IMR-90 (cell line): ENCODE results near the gene RPH3AL. TPM values are rescaled to one million over a fixed set of nuclear protein-coding genes. Genes with fewer than 3 reads are reported as not detected.

ENCODE experiments used
- ATAC-seq: fragments of 200-7000 bp; cut with Tn5 transposase; 2 replicates; pipeline ENCODE4 v1.9.1; 2020; ENCODE audit warnings: low read depth, mild to moderate bottlenecking, moderate library complexity
- BruUV-seq: library from RNA; stranded (reverse); fragments of 400-500 nt; replicated peaks from 2 replicates; lab custom pipeline; 2021; lab: Mats Ljungman, UMichigan
- CTCF ChIA-PET: fragments of 300-600 bp; formaldehyde crosslinking; extraction: SDS; loops from one replicate; lab custom pipeline; 2021; ENCODE audit warnings: antibody characterized with exemption; lab: Yijun Ruan, JAX
- POLR2A ChIA-PET: fragments of 300-600 bp; sonication (Branson Sonifier 250); formaldehyde crosslinking; loops from one replicate; lab custom pipeline; 2022; ENCODE audit warnings: antibody characterized with exemption; ENCODE audit not compliant: unreplicated experiment; lab: Charles Lee
- DNase-seq: peaks from one replicate; pipeline ENCODE4 v3.0.0; 2013
- H2AFZ ChIP-seq: replicated peaks from 2 replicates; pipeline ENCODE3; 2013; ENCODE audit warnings: low read length, mild to moderate bottlenecking; ENCODE audit not compliant: poor library complexity
- H2AK5ac ChIP-seq: 2 replicates; pipeline ENCODE4 v1.6.1; 2013; ENCODE audit warnings: low read depth, low read length, inconsistent platforms
- H2AK9ac ChIP-seq: replicated peaks from 2 replicates; pipeline ENCODE3; 2013; ENCODE audit warnings: mild to moderate bottlenecking, low read depth, low read length, moderate library complexity; ENCODE audit not compliant: poor library complexity
- H2BK120ac ChIP-seq: 2 replicates; pipeline ENCODE4 v1.6.1; 2013; ENCODE audit warnings: low read depth, low read length, inconsistent platforms
- H2BK15ac ChIP-seq: 3 replicates; pipeline ENCODE4 v1.6.1; 2013; ENCODE audit warnings: low read depth, low read length, inconsistent platforms
- H2BK20ac ChIP-seq: 2 replicates; pipeline ENCODE4 v1.6.1; 2013; ENCODE audit warnings: low read depth, mild to moderate bottlenecking, inconsistent platforms, low read length, moderate library complexity
- H2BK5ac ChIP-seq: 2 replicates; pipeline ENCODE4 v1.6.1; 2013; ENCODE audit warnings: mild to moderate bottlenecking, low read depth, low read length, inconsistent platforms; ENCODE audit not compliant: poor library complexity, severe bottlenecking
- H3K14ac ChIP-seq: replicated peaks from 2 replicates; pipeline ENCODE4 v1.6.1; 2013; ENCODE audit warnings: low read depth, low read length, inconsistent platforms
- H3K18ac ChIP-seq: 2 replicates; pipeline ENCODE4 v1.6.1; 2013; ENCODE audit warnings: low read depth, low read length, control low read depth
- H3K23ac ChIP-seq: 2 replicates; pipeline ENCODE4 v1.6.1; 2013; ENCODE audit warnings: low read depth, low read length, inconsistent platforms
- H3K27ac ChIP-seq: 2 replicates; pipeline ENCODE4 v1.5.1; 2013; ENCODE audit warnings: mild to moderate bottlenecking, control low read depth, low read length; ENCODE audit not compliant: insufficient read depth
- H3K27me3 ChIP-seq: 2 replicates; pipeline ENCODE4 v1.6.1; 2013; ENCODE audit warnings: low read length; ENCODE audit not compliant: control insufficient read depth, insufficient read depth
- H3K36me3 ChIP-seq: 2 replicates; pipeline ENCODE4 v1.6.1; 2013; ENCODE audit warnings: low read length, mixed read lengths; ENCODE audit not compliant: control insufficient read depth, insufficient read depth
- H3K4ac ChIP-seq: 2 replicates; pipeline ENCODE4 v1.6.1; 2013; ENCODE audit warnings: low read depth, low read length, inconsistent platforms
- H3K4me1 ChIP-seq: 2 replicates; pipeline ENCODE4 v1.6.1; 2013; ENCODE audit warnings: low read length, mixed read lengths; ENCODE audit not compliant: control insufficient read depth, insufficient read depth
- H3K4me2 ChIP-seq: 2 replicates; pipeline ENCODE4 v1.6.1; 2013; ENCODE audit warnings: low read depth, mild to moderate bottlenecking, control low read depth, low read length, moderate library complexity
- H3K4me3 ChIP-seq: 2 replicates; pipeline ENCODE4 v1.5.1; 2013; ENCODE audit warnings: low read depth, mild to moderate bottlenecking, control low read depth, low read length, moderate library complexity; ENCODE audit not compliant: insufficient read depth
- H3K56ac ChIP-seq: 2 replicates; pipeline ENCODE4 v1.6.1; 2013; ENCODE audit warnings: low read length, inconsistent platforms; ENCODE audit not compliant: insufficient read depth; ENCODE audit errors: extremely low read depth
- H3K79me1 ChIP-seq, 2 experiments: 2 replicates each; pipeline ENCODE4 v1.6.1; 2013; ENCODE audit warnings: low read length in 2 of 2, inconsistent platforms in 1 of 2, low read depth in 1 of 2
- H3K9ac ChIP-seq: 2 replicates; pipeline ENCODE4 v1.6.1; 2013; ENCODE audit warnings: low read depth, low read length, control low read depth
- H3K9me1 ChIP-seq: 2 replicates; pipeline ENCODE4 v1.6.1; 2013; ENCODE audit warnings: low read length, inconsistent platforms; ENCODE audit not compliant: insufficient read depth
- H3K9me3 ChIP-seq: 2 replicates; pipeline ENCODE4 v1.6.1; 2013; ENCODE audit warnings: low read length; ENCODE audit not compliant: control insufficient read depth, insufficient read depth
- H4K20me1 ChIP-seq: 2 replicates; pipeline ENCODE4 v1.6.1; 2013; ENCODE audit warnings: low read length, inconsistent platforms; ENCODE audit not compliant: insufficient read depth
- H4K5ac ChIP-seq: 2 replicates; pipeline ENCODE4 v1.6.1; 2013; ENCODE audit warnings: mild to moderate bottlenecking, low read depth, low read length, control low read depth
- H4K8ac ChIP-seq, 2 experiments: 2 replicates each; pipeline ENCODE4 v1.6.1; 2013; ENCODE audit warnings: low read depth in 2 of 2, low read length in 2 of 2, control low read depth in 1 of 2, inconsistent platforms in 1 of 2
- H4K91ac ChIP-seq: 2 replicates; pipeline ENCODE4 v1.6.1; 2013; ENCODE audit warnings: low read depth, low read length, inconsistent platforms; ENCODE audit not compliant: insufficient read depth
- BHLHE40 ChIP-seq: fragments of 150-350 bp; IDR thresholded peaks from 2 replicates; pipeline ENCODE4 v1.6.1; 2016; ENCODE audit warnings: mild to moderate bottlenecking, low read depth, low read length
- CEBPB ChIP-seq: IDR thresholded peaks from 2 replicates; pipeline ENCODE4 v1.6.1; 2012; ENCODE audit warnings: low read depth, low read length, improper control_type of control experiment
- MAFK ChIP-seq: IDR thresholded peaks from 2 replicates; pipeline ENCODE4 v1.6.1; 2012; ENCODE audit warnings: low read depth, low read length, improper control_type of control experiment
- MAZ ChIP-seq: IDR thresholded peaks from 2 replicates; pipeline ENCODE4 v1.6.1; 2012; ENCODE audit warnings: low read depth, mild to moderate bottlenecking, low read length, improper control_type of control experiment, moderate library complexity, borderline replicate concordance
- MXI1 ChIP-seq: IDR thresholded peaks from 2 replicates; pipeline ENCODE4 v1.6.1; 2012; ENCODE audit warnings: low read depth, mild to moderate bottlenecking, low read length, moderate library complexity, borderline replicate concordance
- NFE2L2 ChIP-seq: fragments of 150-350 bp; IDR thresholded peaks from 2 replicates; pipeline ENCODE4 v1.6.1; 2016; ENCODE audit warnings: low read depth, mild to moderate bottlenecking, low read length
- POLR2A ChIP-seq: IDR thresholded peaks from 2 replicates; pipeline ENCODE4 v1.6.1; 2012; ENCODE audit warnings: mild to moderate bottlenecking, low read depth, low read length
- RAD21 ChIP-seq: IDR thresholded peaks from 2 replicates; pipeline ENCODE4 v1.6.1; 2012; ENCODE audit warnings: low read length, improper control_type of control experiment
- RCOR1 ChIP-seq: IDR thresholded peaks from 2 replicates; pipeline ENCODE4 v1.6.1; 2012; ENCODE audit warnings: mild to moderate bottlenecking, low read length, improper control_type of control experiment; ENCODE audit not compliant: insufficient replicate concordance
- RFX5 ChIP-seq: IDR thresholded peaks from 2 replicates; pipeline ENCODE4 v1.8.0; 2012; ENCODE audit warnings: low read depth, mild to moderate bottlenecking, low read length, moderate library complexity
- WGBS, 2 experiments: methylation state at CpG; one replicate each; pipeline versions ENCODE4 v1.1.5 to v1.1.7; 2013; ENCODE audit warnings: missing lambda C conversion rate in 2 of 2; ENCODE audit not compliant: insufficient read length in 1 of 2; ENCODE audit errors: extremely low coverage in 2 of 2; 5-methylcytosine and 5-hydroxymethylcytosine counted together
- dilution Hi-C: fragments of 300-500 bp; cut with HindIII; formaldehyde crosslinking; loops from one replicate; pipeline ENCODE4 v1.14.3; 2018; ENCODE audit warnings: low sequenced_read_pairs; ENCODE audit not compliant: unreplicated experiment
- in situ Hi-C: fragments of 300-500 bp; cut with MboI; formaldehyde crosslinking; loops from 3 replicates; pipeline ENCODE4 v1.14.3; 2019; ENCODE audit warnings: low sequenced_read_pairs, inconsistent platforms, mixed read lengths
- intact Hi-C: fragments of 100-400 bp; cut with micrococcal nuclease; formaldehyde crosslinking; loops from 2 replicates; pipeline ENCODE4 v1.10.0; 2022
- polyA plus RNA-seq, 3 experiments: library from polyadenylated mRNA; depleted of rRNA; stranded (reverse); fragments of >200 nt; gene quantifications; 2 replicates each; pipeline ENCODE4 v1.2.3, GENCODE V29; 2012; ENCODE audit warnings: low replicate concordance in 1 of 3
- total RNA-seq: library from RNA; depleted of rRNA; stranded (reverse); fragments of >200 nt; gene quantifications from 2 replicates; pipeline ENCODE4 v1.2.3, GENCODE V29; 2012
- TF ChIP-seq, protein P1 (sequence below): conservative IDR thresholded peaks from 2 replicates; pipeline ENCODE4 v1.5.1; 2012; ENCODE audit warnings: mild to moderate bottlenecking, low read depth, low read length, improper control_type of control experiment
- TF ChIP-seq, protein P2 (sequence below): fragments of 150-350 bp; IDR thresholded peaks from 2 replicates; pipeline ENCODE4 v1.6.1; 2017; ENCODE audit warnings: mild to moderate bottlenecking, antibody characterized with exemption, low read length, low read depth
- TF ChIP-seq, protein P3 (sequence below): fragments of 150-350 bp; IDR thresholded peaks from 2 replicates; pipeline ENCODE4 v1.6.1; 2016; ENCODE audit warnings: low read depth, mild to moderate bottlenecking, low read length, moderate library complexity, borderline replicate concordance

RPH3AL gene
- total and polyA plus RNA-seq, 2 of the 4 experiments (the other 2 are of a cell fraction), result 1.8 to 2.5 TPM

DNA sequence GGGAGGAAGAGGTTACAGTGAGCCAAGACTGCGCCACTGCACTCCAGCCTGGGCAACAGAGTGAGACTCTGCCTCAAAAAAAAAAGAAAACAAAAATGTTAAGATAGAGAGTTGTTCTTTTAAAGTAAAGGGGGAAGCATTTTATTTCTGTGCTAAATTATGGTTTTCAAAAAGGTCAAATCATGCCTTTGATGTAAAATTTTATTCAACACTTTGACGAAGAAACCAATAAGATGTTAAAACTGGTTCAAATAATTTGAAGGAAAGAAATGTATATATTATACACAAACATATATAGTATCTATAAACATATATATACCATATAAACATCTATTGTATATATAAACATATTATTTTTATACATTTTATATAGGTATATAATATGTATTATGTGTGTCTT lies 43.4 kb upstream of the RPH3AL start:
- Histone ChIP-seq H3K56ac (no peak overlapping the region), H3K4me3 (no peak overlapping the region), H3K18ac (no peak overlapping the region), H4K8ac (no peak overlapping the region), H3K14ac (no peak overlapping the region), H3K9me1 (no peaks in the 10 kb centered on the region), H3K9me3 (no peaks in the 10 kb centered on the region), H3K4me1 (no peaks in the 10 kb centered on the region), H3K4ac (no peak overlapping the region), H2BK120ac (no peak overlapping the region), H3K36me3 (no peaks in the 10 kb centered on the region), H4K20me1 (no peaks in the 10 kb centered on the region), H2BK15ac (no peak overlapping the region), H3K27me3 (peaks cover 12% of the 10 kb centered on the region), H2BK20ac (no peak overlapping the region), H3K27ac (no peak overlapping the region), H4K91ac (no peak overlapping the region), H4K5ac (no peak overlapping the region), H3K79me1 (no peaks in the 10 kb centered on the region), H2BK5ac (no peak overlapping the region), H2AK5ac (no peak overlapping the region), H2AK9ac (no peak overlapping the region), H2AFZ (no peak overlapping the region), H3K9ac (no peak overlapping the region), H3K23ac (no peak overlapping the region), H3K4me2 (no peak overlapping the region)
- no peak for DNase-seq
- in situ Hi-C loops, result no loop called here
- no peak for ATAC-seq
- TF ChIP-seq RCOR1 (no peak), CEBPB (no peak), MAZ (no peak), POLR2A (no peak), MXI1 (no peak), NFE2L2 (no peak), RFX5 (no peak), RAD21 (no peak), MAFK (no peak), BHLHE40 (no peak)
- TF ChIP-seq, protein P1, sequence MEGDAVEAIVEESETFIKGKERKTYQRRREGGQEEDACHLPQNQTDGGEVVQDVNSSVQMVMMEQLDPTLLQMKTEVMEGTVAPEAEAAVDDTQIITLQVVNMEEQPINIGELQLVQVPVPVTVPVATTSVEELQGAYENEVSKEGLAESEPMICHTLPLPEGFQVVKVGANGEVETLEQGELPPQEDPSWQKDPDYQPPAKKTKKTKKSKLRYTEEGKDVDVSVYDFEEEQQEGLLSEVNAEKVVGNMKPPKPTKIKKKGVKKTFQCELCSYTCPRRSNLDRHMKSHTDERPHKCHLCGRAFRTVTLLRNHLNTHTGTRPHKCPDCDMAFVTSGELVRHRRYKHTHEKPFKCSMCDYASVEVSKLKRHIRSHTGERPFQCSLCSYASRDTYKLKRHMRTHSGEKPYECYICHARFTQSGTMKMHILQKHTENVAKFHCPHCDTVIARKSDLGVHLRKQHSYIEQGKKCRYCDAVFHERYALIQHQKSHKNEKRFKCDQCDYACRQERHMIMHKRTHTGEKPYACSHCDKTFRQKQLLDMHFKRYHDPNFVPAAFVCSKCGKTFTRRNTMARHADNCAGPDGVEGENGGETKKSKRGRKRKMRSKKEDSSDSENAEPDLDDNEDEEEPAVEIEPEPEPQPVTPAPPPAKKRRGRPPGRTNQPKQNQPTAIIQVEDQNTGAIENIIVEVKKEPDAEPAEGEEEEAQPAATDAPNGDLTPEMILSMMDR, result no peak
- TF ChIP-seq, protein P2, sequence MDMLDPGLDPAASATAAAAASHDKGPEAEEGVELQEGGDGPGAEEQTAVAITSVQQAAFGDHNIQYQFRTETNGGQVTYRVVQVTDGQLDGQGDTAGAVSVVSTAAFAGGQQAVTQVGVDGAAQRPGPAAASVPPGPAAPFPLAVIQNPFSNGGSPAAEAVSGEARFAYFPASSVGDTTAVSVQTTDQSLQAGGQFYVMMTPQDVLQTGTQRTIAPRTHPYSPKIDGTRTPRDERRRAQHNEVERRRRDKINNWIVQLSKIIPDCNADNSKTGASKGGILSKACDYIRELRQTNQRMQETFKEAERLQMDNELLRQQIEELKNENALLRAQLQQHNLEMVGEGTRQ, result no peak
- TF ChIP-seq, protein P3, sequence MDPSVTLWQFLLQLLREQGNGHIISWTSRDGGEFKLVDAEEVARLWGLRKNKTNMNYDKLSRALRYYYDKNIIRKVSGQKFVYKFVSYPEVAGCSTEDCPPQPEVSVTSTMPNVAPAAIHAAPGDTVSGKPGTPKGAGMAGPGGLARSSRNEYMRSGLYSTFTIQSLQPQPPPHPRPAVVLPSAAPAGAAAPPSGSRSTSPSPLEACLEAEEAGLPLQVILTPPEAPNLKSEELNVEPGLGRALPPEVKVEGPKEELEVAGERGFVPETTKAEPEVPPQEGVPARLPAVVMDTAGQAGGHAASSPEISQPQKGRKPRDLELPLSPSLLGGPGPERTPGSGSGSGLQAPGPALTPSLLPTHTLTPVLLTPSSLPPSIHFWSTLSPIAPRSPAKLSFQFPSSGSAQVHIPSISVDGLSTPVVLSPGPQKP, result no peak
- ChIA-PET CTCF (interaction anchor here (1.2 kb wide), 1 partner anchor 16 kb away, joined by 3 read pairs; no protein-coding TSS in a partner anchor), POLR2A (no interaction called here)
- no TSS peak for BruUV-seq
- dilution Hi-C loops, result no loop called here
- intact Hi-C loops, result no loop called here
- WGBS, 2 experiments, result no CpG with 5 or more reads among the region's 2 CpGs
